K562 (cell line): ENCODE measurements around the gene GKN1. TPM values are rescaled to one million over a fixed set of nuclear protein-coding genes. Genes with fewer than 3 reads are reported as not detected.

ENCODE experiments used
- ATAC-seq: fragments of 200-7000 bp; cut with Tn5 transposase; 3 replicates; pipeline ENCODE4 v1.9.1; 2020; ENCODE audit warnings: moderate library complexity
- BruUV-seq: library from RNA; stranded (reverse); fragments of 400-500 nt; replicated peaks from 2 replicates; lab custom pipeline; 2021; lab: Mats Ljungman, UMichigan
- CTCF ChIA-PET: fragments of 300-600 bp; formaldehyde crosslinking; extraction: SDS; loops from one replicate; lab custom pipeline; 2021; ENCODE audit warnings: low intra/inter-chr PET ratio; lab: Yijun Ruan, JAX
- POLR2A ChIA-PET: fragments of 300-600, 350-650 bp; sonication (Branson Sonifier 250); formaldehyde crosslinking; extraction: SDS; loops from one replicate; lab custom pipeline; 2021; ENCODE audit warnings: antibody characterized with exemption, inconsistent platforms; lab: Yijun Ruan, JAX
- DNase-seq, 4 experiments: peaks; one replicate each; pipeline versions ENCODE4 v3.0.0 to v3.0.0-alpha.2; 2011 to 2018; ENCODE audit warnings: low spot score in 3 of 4, mixed read lengths in 3 of 4; ENCODE audit errors: extremely low read depth in 1 of 4
- FAIRE-seq: peaks from 2 replicates; lab custom pipeline; 2011; peaks lifted over from hg19 to GRCh38; lab: Jason Lieb, UNC
- H2AFZ ChIP-seq: 2 replicates; pipeline ENCODE4 v1.6.0; 2011; ENCODE audit warnings: low read depth, low read length, control low read depth, inconsistent platforms
- H3K27ac ChIP-seq: fragments of 200-600 bp; 3 replicates; pipeline ENCODE4 v1.8.0; 2011; ENCODE audit warnings: low read depth, mild to moderate bottlenecking, control low read depth, inconsistent platforms, low read length, moderate library complexity, mixed read lengths; ENCODE audit errors: extremely low read depth
- H3K27me3 ChIP-seq, 2 experiments: fragments of 300-600 bp in 1 of 2; 2 replicates in 1 of 2; 3 replicates in 1 of 2; pipeline versions ENCODE4 v1.6.0 to v1.8.0; 2011; ENCODE audit warnings: inconsistent platforms in 2 of 2, low read length in 2 of 2, mild to moderate bottlenecking in 1 of 2, mixed read lengths in 1 of 2, moderate library complexity in 1 of 2; ENCODE audit not compliant: control insufficient read depth in 2 of 2, insufficient read depth in 2 of 2
- H3K36me3 ChIP-seq: fragments of 300-600 bp; 3 replicates; pipeline ENCODE4 v1.8.0; 2011; ENCODE audit warnings: mild to moderate bottlenecking, low read length, inconsistent platforms; ENCODE audit not compliant: control insufficient read depth, insufficient read depth
- H3K4me1 ChIP-seq, 2 experiments: fragments of 200-600 bp in 1 of 2; replicated peaks in 1 of 2; 2 replicates in 1 of 2; 3 replicates in 1 of 2; pipeline versions ENCODE4 v1.5.1 to v1.8.0; 2011; ENCODE audit warnings: inconsistent platforms in 2 of 2, low read length in 2 of 2, mild to moderate bottlenecking in 1 of 2, mixed read lengths in 1 of 2, moderate library complexity in 1 of 2; ENCODE audit not compliant: control insufficient read depth in 2 of 2, insufficient read depth in 2 of 2
- H3K4me2 ChIP-seq: 2 replicates; pipeline ENCODE4 v1.6.1; 2011; ENCODE audit warnings: low read length, control low read depth, inconsistent platforms, mixed read lengths; ENCODE audit not compliant: insufficient read depth
- H3K4me3 ChIP-seq: fragments of 200-600 bp; sonication (generic), shearing (Covaris generic); 2 replicates; pipeline ENCODE4 v1.5.1; 2016; ENCODE audit warnings: control low read depth, inconsistent platforms
- H3K79me2 ChIP-seq: fragments of 200-600 bp; 3 replicates; pipeline ENCODE4 v1.8.0; 2011; ENCODE audit warnings: low read length, inconsistent platforms; ENCODE audit not compliant: control insufficient read depth, insufficient read depth
- H3K9ac ChIP-seq, 2 experiments: 2 replicates each; pipeline versions ENCODE4 v1.6.0 to v1.6.1; 2011; ENCODE audit warnings: low read depth in 2 of 2, low read length in 2 of 2, control low read depth in 1 of 2, inconsistent platforms in 1 of 2, mild to moderate bottlenecking in 1 of 2, mixed read lengths in 1 of 2; ENCODE audit not compliant: insufficient read depth in 1 of 2
- H3K9me1 ChIP-seq: one replicate; pipeline ENCODE4 v1.6.0; 2011; ENCODE audit warnings: inconsistent platforms, mild to moderate bottlenecking, low read length, moderate library complexity; ENCODE audit not compliant: control insufficient read depth, insufficient read depth
- H3K9me3 ChIP-seq: replicated peaks from 2 replicates; pipeline ENCODE4 v1.5.1; 2011; ENCODE audit warnings: low read depth, low read length, inconsistent platforms; ENCODE audit not compliant: control insufficient read depth, insufficient read depth
- H4K20me1 ChIP-seq: replicated peaks from 2 replicates; pipeline ENCODE4 v1.6.1; 2011; ENCODE audit warnings: low read length, inconsistent platforms, mixed read lengths; ENCODE audit not compliant: control insufficient read depth, insufficient read depth
- CAMTA2 ChIP-seq: fragments of 250-450 bp; sonication (Bioruptor Pico); conservative IDR thresholded peaks from 2 replicates; pipeline ENCODE4 v1.5.1; 2022
- ETV1 ChIP-seq: fragments of 450-650 bp; conservative IDR thresholded peaks from 2 replicates; pipeline ENCODE4 v1.6.1; 2016; ENCODE audit warnings: missing genetic modification characterization, control low read depth, low read depth, missing compliant biosample characterization
- GATAD2A ChIP-seq: fragments of 450-650 bp; IDR thresholded peaks from 2 replicates; pipeline ENCODE4 v1.6.1; 2017
- ZNF512 ChIP-seq: IDR thresholded peaks from 2 replicates; pipeline ENCODE4 v1.6.1; 2016; ENCODE audit warnings: missing genetic modification characterization, missing compliant biosample characterization
- WGBS: fragments of 100-300 bp; shearing (Covaris generic); methylation state at CpG from one replicate; pipeline ENCODE4 v1.1.6; 2016; ENCODE audit warnings: low coverage, mixed read lengths; ENCODE audit not compliant: insufficient coverage; ENCODE audit errors: missing lambda C conversion rate; 5-methylcytosine and 5-hydroxymethylcytosine counted together
- in situ Hi-C: fragments of 300-500 bp; cut with MboI; formaldehyde crosslinking; loops from 4 replicates; pipeline ENCODE4 v1.15.0; 2018; ENCODE audit warnings: inconsistent platforms, mixed read lengths
- intact Hi-C: fragments of 100-400 bp; cut with micrococcal nuclease; formaldehyde crosslinking; loops from 2 replicates; pipeline ENCODE4 v1.14.2; 2022
- polyA plus RNA-seq, 8 experiments: library from polyadenylated mRNA; depleted of rRNA in 4 of 8; stranded (reverse) in 5 of 8; unstranded in 3 of 8; fragments of >200 nt; fragmentation: Nextera tagmentation in 2 of 8; fragmentation: Illumina TruSeq in 1 of 8; extraction: Ambion mirVana in 2 of 8; extraction: Trizol in 1 of 8; gene quantifications; 2 replicates each; pipeline versions ENCODE4 v1.2.1 to v1.2.3, GENCODE V29; 2011 to 2014; ENCODE audit warnings: inconsistent platforms in 1 of 8, missing spikeins in 1 of 8
- total RNA-seq, 7 experiments: library from RNA; depleted of rRNA in 6 of 7; stranded (reverse); fragments of >200 nt in 6 of 7; fragmentation: Illumina TruSeq in 2 of 7; extraction: Trizol in 2 of 7; gene quantifications; 2 replicates each; pipeline versions ENCODE4 v1.2.1 to v1.2.3, GENCODE V29; 2011 to 2021; ENCODE audit warnings: low replicate concordance in 1 of 7
- TF ChIP-seq, protein P1 (sequence below): fragments of 250-450 bp; sonication (Bioruptor Pico); IDR thresholded peaks from 2 replicates; pipeline ENCODE4 v1.9.0; 2021; ENCODE audit warnings: mild to moderate bottlenecking, inconsistent platforms

GKN1 gene
- total and polyA plus RNA-seq, 9 of the 15 experiments (the other 6 are each of a cell fraction or from before 2014, with no cell fraction given): not detected

DNA sequence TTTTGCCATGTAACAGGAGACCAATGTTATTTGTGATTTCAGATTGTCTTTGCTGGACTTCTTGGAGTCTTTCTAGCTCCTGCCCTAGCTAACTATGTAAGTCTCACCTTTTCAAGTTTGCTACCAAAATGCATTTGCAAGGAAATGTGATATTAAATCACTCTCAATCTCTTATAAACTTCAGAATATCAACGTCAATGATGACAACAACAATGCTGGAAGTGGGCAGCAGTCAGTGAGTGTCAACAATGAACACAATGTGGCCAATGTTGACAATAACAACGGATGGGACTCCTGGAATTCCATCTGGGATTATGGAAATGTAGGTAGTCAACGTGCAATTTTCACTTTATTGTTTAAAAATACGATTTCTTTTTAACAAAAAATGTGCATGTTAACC lies 3.0 kb downstream of the GKN1 start (continued):
- TF ChIP-seq, protein P1, sequence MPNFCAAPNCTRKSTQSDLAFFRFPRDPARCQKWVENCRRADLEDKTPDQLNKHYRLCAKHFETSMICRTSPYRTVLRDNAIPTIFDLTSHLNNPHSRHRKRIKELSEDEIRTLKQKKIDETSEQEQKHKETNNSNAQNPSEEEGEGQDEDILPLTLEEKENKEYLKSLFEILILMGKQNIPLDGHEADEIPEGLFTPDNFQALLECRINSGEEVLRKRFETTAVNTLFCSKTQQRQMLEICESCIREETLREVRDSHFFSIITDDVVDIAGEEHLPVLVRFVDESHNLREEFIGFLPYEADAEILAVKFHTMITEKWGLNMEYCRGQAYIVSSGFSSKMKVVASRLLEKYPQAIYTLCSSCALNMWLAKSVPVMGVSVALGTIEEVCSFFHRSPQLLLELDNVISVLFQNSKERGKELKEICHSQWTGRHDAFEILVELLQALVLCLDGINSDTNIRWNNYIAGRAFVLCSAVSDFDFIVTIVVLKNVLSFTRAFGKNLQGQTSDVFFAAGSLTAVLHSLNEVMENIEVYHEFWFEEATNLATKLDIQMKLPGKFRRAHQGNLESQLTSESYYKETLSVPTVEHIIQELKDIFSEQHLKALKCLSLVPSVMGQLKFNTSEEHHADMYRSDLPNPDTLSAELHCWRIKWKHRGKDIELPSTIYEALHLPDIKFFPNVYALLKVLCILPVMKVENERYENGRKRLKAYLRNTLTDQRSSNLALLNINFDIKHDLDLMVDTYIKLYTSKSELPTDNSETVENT (CRISPR knock-in tag): no peak

- 2% methylated on average over 3 of the region's 3 CpGs for WGBS
- CTCF ChIA-PET: no interaction called here
- DNase-seq (no peak), FAIRE-seq (no peak), ATAC-seq (no peak)
- Histone ChIP-seq H3K27ac (no peak overlapping the region), H3K9me1 (no peaks in the 10 kb centered on the region), H2AFZ (no peak overlapping the region), H3K9me3 (no peaks in the 10 kb centered on the region), H3K36me3 (no peaks in the 10 kb centered on the region), H4K20me1 (no peaks in the 10 kb centered on the region), H3K9ac (no peak overlapping the region), H3K79me2 (no peaks in the 10 kb centered on the region), H3K4me3 (no peak overlapping the region), H3K27me3 (peaks cover 5% of the 10 kb centered on the region in 2 experiments; a peak in 3 of 5 replicates), H3K4me1 (no peaks in the 10 kb centered on the region), H3K4me2 (no peak overlapping the region)
- POLR2A ChIA-PET: interaction anchor here (0.7 to 1.0 kb wide), 2 partner anchors 19 to 287 kb away, joined by 3 to 5 read pairs; no protein-coding TSS in a partner anchor
- in situ Hi-C loops (no loop called here), intact Hi-C loops (no loop called here)
- TF ChIP-seq CAMTA2 (CRISPR knock-in tag): no peak
- TF ChIP-seq ETV1 (tag): no peak
- TF ChIP-seq GATAD2A: no peak
- TF ChIP-seq ZNF512: peak; percentile 85
- no TSS peak for BruUV-seq
These were observed 3.7 kb downstream of the GKN1 start for GRCh38 chr2:68978098-68978497.
